GM21786 (cell line): Measurements from ENCODE around the gene PRCD.

ENCODE experiments used
- ATAC-seq: cut with Tn5 transposase; IDR thresholded peaks from one replicate; pipeline ENCODE4 v1.9.1; 2021; ENCODE audit not compliant: unreplicated experiment

The PRCD gene

GRCh38 chr17:76539631-76540271, at the start of gene PRCD:
Gene PRCD, plus strand, starts transcription at chr17:76540044. Its CDS starts 98 bp downstream, at chr17:76540142.
- ATAC-seq = no peak

DNA sequence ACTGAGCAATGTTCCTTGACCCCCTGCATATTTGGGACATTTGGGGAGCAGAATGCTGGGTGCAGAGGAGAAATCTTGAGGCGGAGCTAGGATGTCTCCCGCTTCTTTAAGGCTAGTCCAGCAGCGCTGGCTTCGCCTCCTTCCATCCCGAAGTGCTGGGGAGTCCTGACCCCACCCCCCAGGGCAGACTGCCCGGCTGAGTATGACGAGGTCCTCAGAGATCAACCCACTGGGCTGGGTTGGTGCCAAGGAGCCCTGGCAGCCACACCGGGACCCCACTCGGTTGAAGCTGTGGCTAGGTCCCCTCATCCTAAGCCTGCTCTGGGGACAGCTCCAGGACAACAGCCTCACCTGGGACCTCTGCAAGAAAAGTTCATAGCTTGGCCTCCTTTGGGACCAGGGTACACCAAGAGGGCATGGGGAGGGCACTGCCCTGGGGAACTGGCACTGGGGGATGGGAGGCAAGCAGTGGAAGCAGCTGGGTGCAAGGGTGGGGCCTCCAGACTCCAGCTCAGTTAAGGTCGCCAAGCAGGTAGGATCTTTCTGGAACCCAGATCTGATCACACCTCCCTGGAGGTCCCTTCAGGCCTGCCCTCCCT, 49.6 kb upstream of the PRCD start:
- no peak for ATAC-seq

DNA sequence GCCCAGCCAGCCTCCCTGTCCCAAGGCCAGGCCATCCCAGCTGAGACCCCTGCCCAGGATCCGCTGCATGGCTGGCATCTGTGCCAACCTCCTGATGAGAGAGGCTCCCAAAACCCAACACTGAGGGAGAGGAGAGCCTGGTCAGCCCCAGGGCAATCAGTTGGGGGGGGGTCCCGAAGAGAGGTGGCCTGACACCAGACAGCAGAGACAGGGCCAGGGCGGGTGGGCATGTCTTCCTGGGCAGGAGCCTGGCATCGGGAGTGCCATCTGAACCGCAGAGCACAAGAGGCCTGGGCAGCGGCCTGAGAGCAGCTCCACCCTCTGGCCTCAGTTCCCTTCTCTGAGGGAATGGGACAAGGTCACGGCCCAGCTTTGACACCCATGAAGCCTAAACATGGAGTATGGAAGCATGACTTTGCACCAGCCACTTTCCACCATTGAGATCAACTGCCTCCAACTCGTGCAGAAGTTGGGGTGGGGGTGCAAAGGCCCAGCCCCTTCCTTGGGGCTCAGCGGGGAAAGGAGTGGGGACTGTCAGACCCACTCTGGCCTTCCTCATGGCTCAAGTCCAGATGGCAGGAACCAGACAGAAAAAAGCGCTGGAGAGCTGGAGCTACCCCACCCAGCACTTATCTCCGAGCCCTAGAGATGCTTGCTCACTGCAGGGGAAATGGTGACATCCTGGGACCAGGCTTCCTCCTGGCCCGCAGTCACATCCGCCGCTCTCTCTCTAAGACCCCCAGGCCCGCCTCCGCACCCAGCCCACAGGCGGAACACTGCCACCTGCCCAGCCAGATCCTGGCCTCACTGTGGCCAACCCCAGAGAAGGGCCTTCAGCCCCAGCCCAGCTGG, 48.3 kb upstream of the PRCD start:
- no peak for ATAC-seq

- ATAC-seq = peak; percentile 52
These were observed 47.5 kb upstream of the PRCD start for GRCh38 chr17:76492123-76492988.

DNA sequence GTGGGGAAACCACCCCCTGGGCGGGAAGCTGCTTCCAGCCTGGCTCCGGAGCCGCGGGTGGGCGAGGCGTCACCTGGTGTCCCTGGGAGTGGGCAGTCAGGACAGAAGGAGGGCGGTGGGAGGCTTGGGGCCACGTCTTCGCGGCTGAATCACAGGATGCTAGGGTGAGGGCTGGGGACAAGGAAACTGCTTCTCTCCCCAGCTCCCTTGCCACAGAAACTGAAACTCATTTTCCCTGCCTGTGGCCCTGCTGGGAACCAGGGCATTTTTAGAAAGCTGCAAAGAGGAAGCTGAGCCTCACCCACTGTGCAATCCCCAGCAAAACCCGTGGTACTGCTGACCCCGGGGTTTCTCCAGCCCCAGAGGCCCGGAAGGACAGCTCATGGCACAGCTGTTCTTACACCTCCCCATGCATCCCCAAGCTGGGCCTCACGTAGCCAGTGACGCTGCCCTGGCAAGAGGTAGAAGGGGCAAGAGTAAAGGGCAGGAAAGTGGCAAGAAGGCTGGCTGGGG, 46.8 kb upstream of the PRCD start:
- peak; percentile 37 for ATAC-seq

- ATAC-seq = no peak
These were observed 46.2 kb upstream of the PRCD start for GRCh38 chr17:76493505-76494167.

- no peak for ATAC-seq
These were observed 44.0 kb upstream of the PRCD start for GRCh38 chr17:76495663-76496400.

DNA sequence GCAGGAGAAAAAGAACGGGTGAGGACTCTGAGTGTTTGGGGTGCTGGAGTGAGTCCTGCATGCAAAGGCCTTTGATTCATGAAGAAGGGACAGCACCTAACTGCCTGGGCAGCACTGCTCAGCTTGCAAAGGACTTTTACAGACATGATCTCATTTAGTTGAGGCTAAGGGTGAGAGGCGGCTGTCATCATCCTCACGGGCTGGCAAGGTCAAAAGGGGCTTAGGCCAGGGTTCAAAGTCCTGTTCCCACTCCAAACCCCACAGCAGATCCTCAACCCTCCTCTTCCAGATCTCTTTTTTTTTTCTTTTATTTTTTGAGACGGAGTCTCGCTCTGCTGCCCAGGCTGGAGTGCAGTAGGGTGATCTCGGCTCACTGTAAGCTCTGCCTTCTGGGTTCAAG, 43.4 kb upstream of the PRCD start:
- no peak for ATAC-seq

- no peak for ATAC-seq
These were observed 42.2 kb upstream of the PRCD start for GRCh38 chr17:76497699-76497978.

- no peak for ATAC-seq
These were observed 41.6 kb upstream of the PRCD start for GRCh38 chr17:76497979-76498875.

DNA sequence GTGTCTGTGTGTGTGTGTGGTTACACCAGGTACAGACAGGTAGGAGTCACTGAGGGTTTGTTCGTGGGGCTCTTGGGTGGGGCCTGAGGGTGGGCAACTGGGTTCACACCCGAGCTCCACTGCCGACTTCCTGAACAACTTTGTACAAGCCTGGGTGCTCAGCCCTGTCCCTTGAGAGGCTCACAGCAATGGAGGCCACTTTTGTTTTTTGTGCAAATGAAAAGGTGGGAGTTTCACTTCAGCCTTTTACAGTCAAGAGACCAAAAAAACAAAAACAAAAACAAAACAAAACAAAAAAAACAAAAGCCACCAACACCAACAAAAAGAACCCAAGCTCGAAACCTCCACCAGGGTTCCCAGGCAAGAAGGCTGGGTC, 41.0 kb upstream of the PRCD start:
- ATAC-seq = no peak

DNA sequence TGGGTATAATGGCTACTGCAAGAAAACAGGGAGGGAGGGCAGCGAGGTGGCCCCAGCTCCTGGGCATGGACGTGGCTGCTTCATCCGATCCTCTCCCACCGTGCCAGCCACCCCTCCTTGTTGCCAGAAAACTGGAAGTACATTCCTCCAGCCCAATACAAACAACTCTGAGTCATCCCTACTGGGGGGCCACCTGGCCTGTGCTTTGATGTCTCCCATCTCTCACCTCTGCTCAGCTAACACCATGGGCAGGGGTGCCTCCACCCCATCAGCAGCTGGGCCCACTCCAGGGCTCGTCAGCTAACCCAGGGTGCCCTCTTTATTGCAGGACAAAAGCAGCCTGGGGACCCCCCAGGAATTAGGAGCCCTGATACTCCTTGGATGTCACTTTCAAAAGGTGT, 40.6 kb upstream of the PRCD start:
- ATAC-seq = no peak

GRCh38 chr17:76500074-76500746, 39.6 kb upstream of the PRCD start:
- no peak for ATAC-seq

- ATAC-seq = no peak
These were observed 39.2 kb upstream of the PRCD start for GRCh38 chr17:76500747-76501017.

- peak; percentile 53 for ATAC-seq
These were observed 38.6 kb upstream of the PRCD start, which contains the start of gene RHBDF2 for GRCh38 chr17:76501018-76501826. Gene RHBDF2, minus strand, starts transcription at chr17:76501423. Its CDS starts 19,899 bp downstream, at chr17:76481524.

DNA sequence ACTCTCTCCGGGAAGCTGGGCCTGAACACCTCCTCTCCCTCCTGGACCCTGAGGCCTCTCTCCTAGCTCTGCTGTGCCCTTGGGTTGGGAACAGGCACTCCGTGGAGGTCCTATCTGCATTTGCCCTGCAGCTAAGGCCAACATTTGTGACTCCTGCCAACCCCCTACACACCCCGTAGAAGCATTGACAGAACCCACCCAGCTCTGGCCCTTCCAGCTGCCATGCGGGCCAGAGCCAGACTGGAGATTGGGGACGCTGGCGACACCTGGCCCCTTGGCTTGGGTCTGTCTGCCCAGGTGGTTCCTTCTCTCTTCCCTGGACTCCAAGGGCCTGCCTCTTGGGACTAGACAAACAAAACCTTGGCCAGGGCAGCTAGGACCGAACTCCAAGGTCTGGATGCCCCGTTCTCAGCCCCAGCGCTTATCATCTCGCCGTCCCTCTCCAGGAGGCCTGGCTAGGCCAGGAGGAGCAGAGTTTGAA, 38.0 kb upstream of the PRCD start:
- no peak for ATAC-seq

- no peak for ATAC-seq
These were observed 37.3 kb upstream of the PRCD start for GRCh38 chr17:76502341-76503211.
